Activated CD8-positive, alpha-beta memory T cell treated with anti-CD3 and anti-CD28 coated beads, Interleukin-2, amount 50 U/mL, for 4 hours (primary cell): ENCODE data around the gene BTF3L4.
"Not testable (repeated sequence)": the region's sequence is repeated elsewhere in the genome, so short reads cannot be mapped to it uniquely, and the experiment has no call there.

Source experiments
- DNase-seq: peaks from one replicate; pipeline ENCODE4 v3.0.0-alpha.2; 2020

The BTF3L4 gene

DNA sequence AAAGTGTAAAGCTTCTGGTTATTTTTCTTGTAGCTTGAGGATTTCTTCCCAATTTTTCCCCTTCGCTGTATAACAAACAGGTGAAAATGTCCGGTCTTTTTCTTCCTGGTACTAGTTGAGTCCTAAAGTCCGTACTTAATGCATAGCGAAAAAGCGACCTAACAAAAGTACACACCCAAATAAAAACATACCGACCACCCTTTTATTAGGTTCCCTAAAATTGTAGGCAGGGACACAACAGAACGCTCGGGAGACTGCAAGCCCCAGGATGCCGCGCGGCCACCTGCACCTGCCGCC lies 281 bp upstream of the BTF3L4 start:
- DNase-seq, result no peak

DNA sequence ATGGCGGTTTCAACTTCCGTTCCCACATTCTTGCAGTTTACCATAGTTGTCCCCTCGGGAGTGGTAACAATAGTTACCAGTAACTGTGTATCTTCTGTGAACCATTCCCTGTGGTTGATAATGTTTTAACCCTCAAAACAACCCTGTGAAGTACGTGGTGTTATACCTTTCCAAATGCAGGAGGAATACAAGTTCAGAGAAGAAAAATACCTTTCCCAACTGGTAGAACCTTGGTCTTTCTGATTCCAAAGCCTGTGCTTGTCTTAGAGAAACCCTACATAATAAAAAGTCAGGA lies 789 bp downstream of the BTF3L4 start:
- no peak for DNase-seq

DNA sequence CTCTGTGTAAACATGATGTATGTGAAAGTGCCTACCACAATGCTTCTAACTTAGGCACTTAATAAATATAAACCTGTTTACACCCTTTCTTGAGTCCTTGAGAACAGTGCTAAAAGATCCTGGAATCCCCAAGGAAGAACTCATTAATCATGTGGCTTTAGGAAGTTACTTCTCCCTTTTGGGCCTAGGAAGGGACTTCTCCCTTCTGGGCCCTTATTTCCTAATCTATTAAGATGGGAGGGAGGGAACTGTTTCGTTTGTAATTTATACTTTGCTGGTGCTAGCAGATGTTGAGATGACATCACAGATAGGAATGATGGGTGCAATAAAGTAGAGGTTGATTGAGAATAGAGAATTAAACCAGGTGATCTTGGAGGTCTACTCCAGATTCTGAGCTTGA lies 1.2 kb downstream of the BTF3L4 start:
- no peak for DNase-seq

DNA sequence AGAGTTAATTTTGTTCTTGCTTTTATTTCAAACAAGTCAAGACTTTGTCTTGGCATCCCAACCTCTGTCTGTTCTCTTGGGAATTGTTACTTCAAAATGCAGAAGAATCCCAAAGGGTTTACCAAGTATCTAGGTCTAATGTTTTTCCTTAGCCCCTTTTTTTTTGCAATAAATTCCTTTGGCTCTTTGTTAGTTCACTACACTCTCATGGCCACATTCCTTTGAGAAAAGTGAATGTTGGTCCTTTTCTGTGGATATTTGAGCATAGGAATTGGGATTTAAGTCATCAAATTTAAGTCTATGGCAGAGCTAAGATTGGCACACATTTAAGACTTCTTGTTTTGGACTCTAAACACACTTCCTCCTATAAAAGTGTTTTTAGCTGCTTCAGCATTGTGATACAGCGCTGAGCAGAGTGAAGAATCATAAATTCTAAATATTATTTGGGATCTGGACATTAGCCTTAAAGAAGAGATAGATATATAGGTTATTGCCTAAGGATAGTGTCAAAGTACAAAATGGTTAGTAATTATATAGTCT lies 1.9 kb downstream of the BTF3L4 start:
- no peak for DNase-seq

DNA sequence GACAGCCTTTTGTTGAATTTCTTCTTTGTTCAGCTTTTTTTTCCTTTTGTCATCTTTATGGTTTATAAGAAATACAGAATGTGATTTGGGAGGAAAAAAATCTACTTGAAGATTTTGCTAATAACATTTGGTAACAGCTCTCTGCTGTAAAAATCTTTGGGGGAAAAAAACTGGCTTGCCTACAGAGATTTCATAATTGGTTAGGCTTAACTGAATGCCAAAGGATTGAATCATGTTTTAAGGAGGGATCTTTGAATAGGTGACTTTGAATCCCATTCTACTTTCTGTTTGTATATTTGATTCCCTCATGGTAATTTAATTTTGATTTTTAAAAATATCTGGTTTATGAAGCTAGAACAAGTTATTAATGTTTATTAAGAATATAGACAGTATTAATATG lies 3.2 kb downstream of the BTF3L4 start:
- DNase-seq, result no peak

DNA sequence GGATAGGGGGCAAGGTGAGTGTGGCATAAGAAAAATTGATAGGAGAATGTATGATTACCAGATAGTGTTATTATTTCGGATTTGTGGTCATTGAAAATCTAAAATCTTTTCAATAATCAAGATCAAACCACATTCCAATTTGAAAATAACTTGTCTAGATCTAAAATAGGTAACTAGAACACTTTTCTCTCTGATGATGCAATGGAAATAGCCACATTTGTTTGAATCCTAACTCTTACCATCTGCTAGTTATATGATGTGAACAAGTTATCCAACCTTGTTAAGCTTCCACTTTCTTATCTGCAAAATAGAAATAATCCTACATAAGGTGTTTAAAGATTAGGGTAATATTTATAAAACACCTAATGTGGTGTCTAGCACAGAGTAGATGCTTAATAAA lies 3.8 kb downstream of the BTF3L4 start:
- DNase-seq, result no peak

DNA sequence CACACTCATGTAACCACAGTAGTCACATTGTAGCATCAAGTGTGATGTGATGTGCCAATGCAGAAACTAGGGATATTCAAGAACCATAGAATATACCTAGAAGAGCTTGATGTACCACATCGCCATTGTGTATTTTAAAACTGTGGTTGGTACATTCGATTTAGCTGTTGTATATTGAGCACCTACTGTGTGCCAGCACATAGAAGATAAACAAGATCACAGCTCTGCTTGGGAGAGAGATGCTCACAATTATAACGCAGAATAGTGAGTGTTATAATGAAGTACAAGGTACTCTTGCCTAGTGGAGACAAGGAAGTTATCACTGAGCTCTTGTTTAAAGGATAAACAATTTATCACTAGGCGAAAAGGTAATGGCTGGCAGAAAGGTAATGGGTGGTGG lies 4.7 kb downstream of the BTF3L4 start:
- no peak for DNase-seq

DNA sequence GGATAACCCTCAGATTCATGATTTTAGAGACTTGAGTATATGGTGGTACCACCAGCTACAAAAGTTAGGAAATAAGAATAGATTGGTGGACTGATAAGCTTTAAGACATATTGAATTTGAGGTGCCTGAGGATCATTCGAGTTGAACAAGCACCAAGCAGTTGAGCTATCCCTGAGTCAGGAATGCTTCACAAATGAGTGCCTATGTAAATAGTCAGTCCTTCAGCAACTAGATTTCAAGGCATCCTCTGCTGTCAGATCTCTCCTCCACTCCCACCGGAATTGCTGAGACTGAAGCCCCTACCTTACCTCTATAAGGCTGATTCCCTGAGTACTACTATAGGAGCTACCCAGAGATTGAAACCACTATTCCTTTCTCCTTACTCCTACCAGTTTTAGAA lies 7.1 kb downstream of the BTF3L4 start:
- no peak for DNase-seq

DNA sequence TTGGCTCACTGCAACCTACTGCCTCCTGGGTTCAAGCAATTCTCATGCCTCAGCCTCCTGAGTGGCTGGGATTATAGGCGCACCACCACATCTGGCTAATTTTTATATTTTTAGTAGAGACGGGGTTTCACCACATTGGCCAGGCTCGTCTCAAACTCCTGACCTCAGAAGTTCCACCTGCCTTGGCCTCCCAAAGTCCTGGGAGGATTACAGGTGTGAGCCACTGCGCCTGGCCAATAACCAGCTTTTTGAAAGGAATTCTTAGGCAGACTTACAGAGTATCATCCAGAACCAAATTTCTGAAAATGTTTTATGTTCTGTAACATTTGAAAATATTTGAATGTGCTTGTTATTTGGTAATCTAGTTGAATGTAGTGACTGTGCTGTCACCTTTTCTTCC lies 14.6 kb downstream of the BTF3L4 start:
- DNase-seq, result no peak

DNA sequence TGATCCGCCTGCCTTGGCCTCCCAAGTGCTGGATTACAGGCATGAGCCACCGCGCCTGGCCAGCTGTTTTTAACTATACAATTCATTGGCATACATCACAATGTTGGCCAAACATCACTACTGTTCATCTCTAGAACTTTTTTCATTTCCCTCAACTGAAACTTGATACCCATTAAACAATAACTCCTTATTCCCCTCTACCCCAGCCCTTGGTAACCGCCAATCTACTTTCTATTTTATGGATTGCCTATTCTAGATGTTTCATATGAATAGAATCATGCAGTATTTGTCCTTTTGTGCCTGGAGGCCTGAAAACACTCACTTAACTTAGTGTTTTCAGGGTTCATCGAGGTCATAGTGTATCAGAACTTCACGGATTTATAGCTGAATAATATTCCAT lies 16.2 kb downstream of the BTF3L4 start:
- no peak for DNase-seq

DNA sequence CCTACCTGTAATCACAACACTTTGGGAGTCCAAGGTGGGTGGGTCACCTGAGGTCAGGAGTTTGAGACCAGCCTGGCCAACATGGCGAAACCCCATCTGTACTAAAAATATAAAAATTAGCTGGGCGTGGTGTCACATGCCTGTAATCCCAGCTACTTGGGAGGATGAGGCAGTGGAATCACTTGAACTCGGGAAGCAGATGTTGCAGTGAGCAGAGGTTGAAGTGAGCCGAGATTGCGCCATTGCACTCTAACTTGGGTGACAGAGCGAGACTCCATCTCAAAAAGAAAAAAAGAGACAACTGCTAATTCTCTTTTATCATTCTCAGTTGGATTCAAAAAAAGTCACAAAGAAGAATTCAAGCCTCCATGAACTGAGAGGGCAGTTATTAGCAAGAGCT lies 21.2 kb downstream of the BTF3L4 start:
- not testable (repeated sequence) for DNase-seq

DNA sequence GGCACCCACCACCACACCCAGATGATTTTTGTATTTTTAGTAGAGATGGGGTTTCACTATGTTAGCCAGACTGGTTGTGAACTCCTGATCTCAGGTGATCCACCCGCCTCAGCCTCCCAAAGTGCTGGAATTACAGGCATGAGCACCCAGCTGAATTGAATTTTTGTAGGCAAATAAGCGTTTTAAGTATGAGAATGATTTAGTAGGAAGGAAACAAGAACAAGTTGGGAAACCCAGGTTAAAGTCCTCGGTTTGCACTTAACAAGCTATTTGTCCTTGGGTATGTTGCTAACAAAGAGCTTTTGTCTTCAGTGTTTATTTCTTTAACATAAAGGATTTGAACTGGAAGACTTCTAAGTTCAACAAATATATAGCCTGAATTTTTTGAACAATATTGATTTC lies 23.9 kb downstream of the BTF3L4 start:
- no peak for DNase-seq

DNA sequence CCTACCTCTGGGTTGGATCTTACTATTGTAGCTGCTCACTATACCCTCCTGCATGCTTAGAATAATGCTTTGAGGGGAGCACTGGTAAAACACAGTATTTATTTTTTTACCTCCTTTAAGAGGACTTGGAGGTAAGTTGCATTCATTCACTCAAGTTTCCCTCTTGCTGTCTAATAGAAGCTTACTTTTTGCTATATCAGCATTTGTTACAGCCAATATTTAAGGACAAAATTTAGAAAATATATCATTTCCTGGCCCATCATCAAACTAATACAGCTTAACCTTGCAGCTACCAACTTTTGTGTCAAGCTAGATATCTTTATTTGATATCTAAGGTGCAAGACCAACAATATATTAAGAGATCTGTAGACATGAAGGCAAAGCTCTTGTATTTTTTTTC lies 31.8 kb downstream of the BTF3L4 start:
- DNase-seq, result not testable (repeated sequence)

DNA sequence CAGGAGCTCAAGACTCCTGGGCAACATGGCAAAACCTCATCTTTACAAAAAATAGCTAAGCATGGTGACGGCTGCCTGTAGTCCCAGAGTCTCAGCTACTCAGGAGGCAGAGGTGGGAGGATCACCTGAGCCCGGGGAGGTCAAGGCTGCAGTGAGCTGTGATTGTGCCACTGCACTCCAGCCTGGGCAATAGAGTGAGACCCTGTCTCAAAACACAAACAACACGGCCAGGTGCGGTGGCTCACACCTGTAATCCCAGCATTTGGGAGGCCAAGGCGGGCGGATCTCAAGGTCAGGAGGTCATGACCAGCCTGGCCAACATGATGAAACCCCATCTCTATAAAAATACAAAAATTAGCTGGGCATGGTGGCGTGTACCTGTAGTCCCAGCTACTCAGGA lies 38.2 kb downstream of the BTF3L4 start:
- not testable (repeated sequence) for DNase-seq

DNA sequence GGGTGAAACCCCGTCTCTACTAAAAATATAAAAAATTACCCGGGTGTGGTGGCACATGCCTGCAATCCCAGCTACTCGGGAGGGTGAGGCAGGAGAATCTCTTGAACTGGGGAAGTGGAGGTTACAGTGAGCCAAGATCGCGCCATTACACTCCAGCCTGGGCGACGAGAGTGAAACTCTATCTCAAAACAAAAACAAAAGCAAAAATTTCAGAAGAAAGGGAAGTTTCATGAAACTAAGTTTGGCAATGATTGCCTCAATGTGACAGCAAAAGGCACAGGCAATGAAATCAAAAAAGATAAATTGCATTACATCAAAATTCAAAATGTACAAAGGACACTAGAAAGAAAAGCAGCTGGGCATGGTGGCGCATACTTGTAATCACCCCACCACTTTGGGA lies 40.1 kb downstream of the BTF3L4 start:
- DNase-seq, result no peak

DNA sequence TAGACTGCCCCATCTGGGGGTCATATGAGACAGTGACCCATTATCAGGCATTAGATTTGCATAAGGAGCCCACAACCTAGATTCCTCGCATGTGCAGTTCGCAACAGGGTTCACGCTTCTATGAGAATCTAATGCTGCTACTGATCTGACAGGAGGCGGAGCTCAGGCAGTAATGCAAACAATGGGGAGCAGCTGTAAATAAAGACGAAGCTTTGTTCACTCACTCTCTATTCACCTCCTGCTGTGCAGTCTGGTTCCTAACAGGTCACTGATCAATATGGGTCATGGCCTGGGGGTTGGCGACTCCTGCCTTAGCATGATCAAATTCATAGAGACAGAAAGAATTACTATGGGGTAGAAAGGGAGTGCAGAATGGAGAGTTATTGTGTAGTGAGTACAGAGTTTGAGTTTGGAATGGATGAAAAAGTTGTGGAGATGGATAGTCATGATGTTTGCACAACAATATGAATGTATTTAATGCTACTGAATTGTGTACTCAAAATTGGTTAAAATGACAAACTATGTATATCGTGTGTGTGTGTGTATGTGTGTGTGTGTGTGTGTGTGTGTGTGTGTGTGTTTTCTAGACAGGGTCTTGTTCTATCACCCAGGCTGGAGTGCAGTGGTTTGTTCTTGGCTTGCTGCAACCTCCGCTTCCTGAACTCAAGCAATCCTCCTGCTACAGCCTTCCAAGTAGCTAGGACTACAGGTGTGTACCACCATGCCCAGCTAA lies 42.2 kb downstream of the BTF3L4 start:
- DNase-seq, result no peak

DNA sequence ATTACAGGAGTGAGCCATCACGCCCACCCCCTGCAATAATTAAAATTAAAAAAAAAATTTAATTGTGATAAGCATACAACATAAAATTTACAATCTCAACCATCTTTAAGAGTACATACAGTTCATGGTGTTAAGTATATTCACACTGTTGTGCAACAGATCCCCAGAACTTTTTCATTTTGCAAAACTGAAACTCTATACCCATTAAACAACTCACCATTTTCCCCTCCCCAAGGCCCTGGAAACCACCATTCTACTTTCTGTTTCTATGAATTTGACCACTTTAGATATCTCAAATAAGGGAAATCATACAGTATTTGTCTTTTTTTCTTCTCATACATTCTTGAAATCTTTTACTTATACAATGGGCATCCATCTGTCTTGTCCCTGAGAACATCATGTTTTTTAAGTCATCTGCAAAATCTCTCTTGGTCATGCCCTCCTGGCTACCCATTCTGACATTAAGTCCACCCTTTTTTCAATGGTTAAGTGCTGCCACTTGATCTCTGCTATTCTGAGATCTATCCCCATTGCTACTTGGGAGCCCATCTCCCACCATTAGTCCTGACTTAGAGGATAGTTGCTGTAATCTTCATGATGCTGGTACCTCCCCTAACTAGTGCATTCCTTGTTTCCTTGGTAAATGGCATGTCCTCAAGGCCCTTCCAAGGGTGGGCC lies 46.4 kb downstream of the BTF3L4 start:
- no peak for DNase-seq

DNA sequence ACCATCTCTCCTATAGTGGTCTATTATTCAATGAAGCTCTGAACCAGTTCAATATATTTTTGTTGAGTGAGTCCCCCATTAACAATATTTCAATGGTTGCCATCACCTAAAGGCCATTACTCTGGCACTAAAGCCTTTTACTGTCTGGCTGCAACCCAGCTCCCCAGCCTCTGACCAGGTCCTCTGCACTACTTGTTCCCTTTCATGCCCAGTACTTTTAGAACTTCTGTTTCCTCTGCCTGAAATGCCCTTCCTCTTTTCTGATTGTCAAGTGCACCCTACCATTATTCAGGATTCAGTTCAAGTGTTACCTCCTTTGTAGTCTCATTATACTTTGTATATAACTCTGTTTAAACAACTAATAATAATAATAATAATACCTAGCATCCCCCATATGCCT lies 55.4 kb downstream of the BTF3L4 start:
- no peak for DNase-seq

DNA sequence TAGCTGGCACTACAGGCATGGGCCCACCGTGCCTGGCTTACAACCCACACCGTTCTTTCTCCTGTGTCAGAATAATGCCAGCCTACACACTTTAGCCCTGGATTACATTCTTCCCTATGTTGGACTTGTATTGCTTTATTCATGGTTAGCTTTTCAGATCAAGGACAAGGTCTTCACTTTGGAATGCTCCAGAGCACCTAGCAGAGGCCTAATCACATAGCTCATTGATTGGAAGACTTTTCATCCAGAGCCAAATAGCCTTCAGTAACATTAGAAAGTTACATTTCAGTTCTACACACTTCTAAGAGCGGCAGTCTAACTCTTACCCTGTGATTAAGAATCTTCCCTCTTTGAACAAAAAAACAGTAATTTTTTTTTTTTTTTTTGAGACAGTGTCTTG lies 56.4 kb downstream of the BTF3L4 start:
- DNase-seq, result no peak

DNA sequence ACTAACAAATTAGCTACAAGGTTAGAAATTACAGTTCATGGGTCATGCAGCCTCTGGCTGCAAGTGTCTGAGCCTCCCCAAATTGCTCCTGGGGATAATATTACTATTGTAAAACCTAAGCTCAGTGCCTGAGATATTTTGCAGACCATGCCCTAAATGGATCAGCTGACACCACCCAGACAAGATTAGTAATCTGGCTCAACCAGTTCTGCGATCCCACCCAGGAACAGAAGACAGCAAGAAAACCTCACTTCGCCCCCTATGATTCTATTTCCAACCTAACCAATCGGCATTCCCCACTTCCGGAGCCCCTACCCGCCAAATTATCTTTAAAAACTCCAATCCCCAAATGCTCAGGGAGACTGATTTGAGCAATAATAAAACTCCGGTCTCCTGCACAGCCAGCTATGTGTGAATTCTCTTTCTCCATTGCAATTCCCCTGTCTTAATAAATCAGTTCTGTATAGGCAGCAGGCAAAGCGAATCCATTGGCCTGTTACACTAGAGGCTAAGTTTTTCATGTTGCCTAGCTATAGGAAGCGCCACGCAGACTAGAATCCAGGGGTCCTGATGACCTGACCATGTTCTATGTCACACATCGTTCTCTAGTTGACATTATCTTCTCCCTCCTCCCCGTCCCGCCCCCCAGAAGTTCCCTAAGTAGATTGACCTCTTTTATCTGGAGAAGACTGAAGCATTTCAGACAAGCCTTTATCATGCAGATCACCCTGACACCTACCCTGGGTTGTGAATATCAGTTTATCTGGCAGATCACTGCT lies 63.4 kb downstream of the BTF3L4 start:
- DNase-seq, result no peak

DNA sequence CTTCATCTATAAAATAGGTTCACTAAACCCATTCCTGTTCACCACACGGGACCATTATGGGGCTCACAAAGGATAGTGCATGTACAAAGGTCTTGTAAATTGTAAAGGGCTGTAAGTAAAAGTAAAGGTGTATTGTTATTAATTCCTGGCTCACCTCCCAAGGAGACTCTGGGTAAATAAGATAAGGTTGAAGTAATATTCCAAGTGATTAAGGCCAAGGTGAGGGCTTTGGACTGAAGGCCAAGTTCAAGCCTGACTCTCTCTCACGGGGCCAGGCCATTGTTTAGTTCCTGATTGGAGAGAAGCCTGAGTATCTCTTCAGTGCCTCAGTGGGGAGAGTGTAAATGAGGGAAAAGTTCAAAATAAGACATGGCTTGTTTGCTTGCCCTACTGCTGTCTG lies 66.3 kb downstream of the BTF3L4 start:
- no peak for DNase-seq

DNA sequence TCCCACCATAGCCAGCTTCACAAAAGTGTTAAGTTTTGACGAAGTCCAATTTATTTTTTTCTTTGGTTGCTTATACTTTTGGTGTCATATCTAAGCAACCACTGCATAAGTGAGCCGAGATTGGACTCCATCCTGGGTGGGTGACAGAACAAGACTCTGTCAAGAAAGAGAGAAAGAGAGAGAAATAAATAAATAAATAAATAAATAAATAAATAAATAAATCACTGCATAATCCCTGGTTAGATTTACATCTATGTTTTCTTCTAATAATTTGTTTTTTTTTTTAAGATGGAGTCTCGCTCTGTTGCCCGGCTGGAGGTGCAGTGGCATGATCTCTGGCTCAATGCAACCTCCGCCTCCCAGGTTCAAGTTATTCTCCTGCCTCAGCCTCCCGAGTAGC lies 67.5 kb downstream of the BTF3L4 start:
- no peak for DNase-seq

DNA sequence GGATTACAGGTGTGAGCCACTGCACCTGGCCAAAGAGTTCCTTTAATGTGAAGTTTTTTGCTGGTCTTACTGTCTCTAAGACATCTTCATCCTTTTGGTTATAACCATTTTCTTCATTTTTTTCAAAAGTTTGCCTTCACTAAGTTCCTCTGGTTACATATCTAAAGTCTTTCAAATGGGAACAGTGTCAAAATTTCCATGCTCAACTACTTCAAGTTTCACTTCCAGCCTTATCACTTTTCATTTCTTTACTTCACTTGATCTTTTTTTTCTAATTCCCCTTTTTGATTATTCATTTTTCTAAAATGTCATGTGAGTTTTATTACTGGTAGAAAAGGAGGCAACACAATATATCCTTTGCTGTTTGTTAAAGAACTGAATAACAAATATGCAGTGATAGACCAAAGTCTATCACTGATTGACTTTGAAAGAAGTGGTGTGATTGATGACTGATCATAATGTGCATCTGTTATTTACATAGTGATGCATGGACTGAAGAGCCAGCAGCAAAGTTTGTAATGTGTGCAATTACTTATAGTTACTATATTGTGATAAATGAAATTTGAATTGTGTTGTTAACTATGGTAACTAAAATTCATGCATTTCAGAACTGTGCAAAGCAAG lies 69.8 kb downstream of the BTF3L4 start:
- DNase-seq, result no peak
